Aortic smooth muscle cell (primary cell): Measurements from ENCODE around the gene NEK11. TPM values are rescaled to one million over a fixed set of nuclear protein-coding genes. Genes with fewer than 3 reads are reported as not detected.

Source experiments
- total RNA-seq: library from RNA; depleted of rRNA; stranded (reverse); fragments of >200 nt; gene quantifications from 2 replicates; pipeline ENCODE4 v1.2.3, GENCODE V29; 2014

The NEK11 gene, protein sequence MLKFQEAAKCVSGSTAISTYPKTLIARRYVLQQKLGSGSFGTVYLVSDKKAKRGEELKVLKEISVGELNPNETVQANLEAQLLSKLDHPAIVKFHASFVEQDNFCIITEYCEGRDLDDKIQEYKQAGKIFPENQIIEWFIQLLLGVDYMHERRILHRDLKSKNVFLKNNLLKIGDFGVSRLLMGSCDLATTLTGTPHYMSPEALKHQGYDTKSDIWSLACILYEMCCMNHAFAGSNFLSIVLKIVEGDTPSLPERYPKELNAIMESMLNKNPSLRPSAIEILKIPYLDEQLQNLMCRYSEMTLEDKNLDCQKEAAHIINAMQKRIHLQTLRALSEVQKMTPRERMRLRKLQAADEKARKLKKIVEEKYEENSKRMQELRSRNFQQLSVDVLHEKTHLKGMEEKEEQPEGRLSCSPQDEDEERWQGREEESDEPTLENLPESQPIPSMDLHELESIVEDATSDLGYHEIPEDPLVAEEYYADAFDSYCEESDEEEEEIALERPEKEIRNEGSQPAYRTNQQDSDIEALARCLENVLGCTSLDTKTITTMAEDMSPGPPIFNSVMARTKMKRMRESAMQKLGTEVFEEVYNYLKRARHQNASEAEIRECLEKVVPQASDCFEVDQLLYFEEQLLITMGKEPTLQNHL
- 5.8 and 8.4 TPM in 2 replicates for total RNA-seq

DNA sequence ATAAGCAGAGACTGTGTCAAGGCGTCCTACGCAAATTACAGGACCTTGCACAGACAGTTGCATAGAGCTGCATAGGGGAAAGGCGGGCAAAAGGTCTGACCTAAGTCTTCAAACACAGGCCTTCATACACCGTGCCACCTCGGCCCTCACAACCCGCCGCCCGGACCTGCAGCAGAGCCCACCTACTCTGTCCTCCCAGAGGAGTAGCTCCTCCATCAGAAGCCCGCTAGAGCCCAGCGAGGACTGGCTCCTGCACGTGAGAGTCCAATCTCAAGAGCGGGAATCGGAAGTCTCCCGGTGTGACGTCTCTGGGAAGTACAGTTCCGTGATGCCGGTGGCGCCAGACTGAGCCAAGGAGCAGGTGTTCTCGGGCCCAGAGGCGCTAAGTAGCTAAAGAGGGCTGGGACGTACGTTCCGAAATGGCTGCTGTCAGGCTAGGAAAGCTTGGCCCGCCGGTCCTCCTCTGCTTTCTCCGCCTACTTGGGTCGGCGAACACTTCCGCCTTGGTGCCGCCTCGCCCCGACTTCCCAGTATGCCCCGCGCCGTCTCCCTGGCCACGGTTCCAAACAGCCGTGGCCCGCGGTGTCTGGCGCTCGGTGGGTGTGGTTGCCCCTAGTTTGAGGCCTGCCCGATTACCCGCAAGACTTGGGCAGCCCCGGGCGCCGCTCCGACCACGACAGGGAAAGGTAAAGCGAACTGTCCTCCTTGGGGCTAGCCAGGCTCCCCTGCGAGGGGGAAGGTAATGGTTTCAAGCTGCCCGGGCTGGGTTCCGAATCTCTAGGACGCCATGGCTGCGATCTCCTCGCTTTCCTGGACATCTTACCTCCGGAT lies at the start of gene NEK11, which contains the start of gene ASTE1:
Gene NEK11, plus strand, starts transcription at position 557 of the 831 bp plus-strand sequence. CDS start 2,832 bp downstream, outside the sequence.
Gene ASTE1, minus strand, starts transcription at position 505 of the 831 bp plus-strand sequence. CDS start 1,519 bp downstream, outside the sequence.

DNA sequence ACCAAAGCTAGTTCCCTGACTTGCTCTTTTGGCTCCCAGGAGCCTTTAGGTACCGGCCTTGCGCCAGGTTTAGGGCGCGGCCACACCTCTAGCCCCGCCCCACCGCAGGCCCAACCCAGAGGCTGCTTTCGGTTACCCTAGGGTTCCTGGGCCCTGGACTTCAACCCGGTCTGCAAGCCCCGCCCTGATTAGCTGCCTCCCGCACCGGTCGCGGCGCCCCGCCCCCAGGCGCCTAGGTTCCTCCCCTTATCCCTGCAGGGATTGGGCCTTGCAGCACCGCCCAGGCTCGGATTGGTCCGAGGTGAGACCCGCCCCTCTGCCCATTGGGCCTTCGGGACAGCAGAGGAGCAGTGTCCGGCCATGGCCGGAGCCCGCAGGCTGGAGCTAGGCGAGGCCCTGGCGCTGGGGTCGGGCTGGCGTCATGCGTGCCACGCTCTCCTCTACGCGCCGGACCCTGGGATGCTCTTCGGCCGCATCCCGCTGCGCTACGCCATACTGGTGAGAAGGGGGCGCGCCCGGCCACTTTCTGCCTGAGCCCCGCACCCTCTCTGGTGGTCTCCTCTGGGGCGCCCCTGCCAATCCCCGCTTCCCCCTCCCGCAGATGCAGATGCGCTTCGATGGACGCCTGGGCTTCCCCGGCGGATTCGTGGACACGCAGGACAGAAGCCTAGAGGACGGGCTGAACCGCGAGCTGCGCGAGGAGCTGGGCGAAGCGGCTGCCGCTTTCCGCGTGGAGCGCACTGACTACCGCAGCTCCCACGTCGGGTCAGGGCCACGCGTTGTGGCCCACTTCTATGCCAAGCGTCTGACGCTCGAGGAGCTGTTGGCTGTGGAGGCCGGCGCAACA lies 355.0 kb downstream of the NEK11 start, which contains the start of gene NUDT16:
Gene NUDT16, plus strand, starts transcription at position 330 of the 847 bp plus-strand sequence. Its CDS starts 31 bp downstream, at position 361.

Other genes with a start within 250 kb of the NEK11 start
- 123 and 162 TPM in 2 replicates for gene ATP2C1, start 132.8 kb upstream of the NEK11 start, total RNA-seq
- 6.1 and 6.2 TPM in 2 replicates for gene ASTE1, start 52 bp upstream of the NEK11 start, total RNA-seq